ENCODE measurements around the gene STK10. TPM values are rescaled to one million over a fixed set of nuclear protein-coding genes. Genes with fewer than 3 reads are reported as not detected.
"Not testable (repeated sequence)": the region's sequence is repeated elsewhere in the genome, so short reads cannot be mapped to it uniquely, and the experiment has no call there.

The STK10 gene
- total and polyA plus RNA-seq, 2 donors, result 10.6 to 20.8 TPM

- WGBS, result 95% methylated on average over 11 of the region's 11 CpGs
- not testable (repeated sequence) for H3K4me1 ChIP-seq (ENCODE audit: insufficient read depth); H3K4me3 ChIP-seq (ENCODE audit: low read depth, low read length); H3K36me3 ChIP-seq (ENCODE audit: insufficient read depth); DNase-seq (ENCODE audit: extremely low spot score); H3K27ac ChIP-seq (ENCODE audit: low read depth)
These were observed 38.5 kb downstream of the STK10 start for GRCh38 chr5:172149481-172149880.

GRCh38 chr5:172149073-172149472 is 39.0 kb downstream of the STK10 start:
- 91% methylated on average over 3 of the region's 3 CpGs for WGBS
- H3K36me3 ChIP-seq (ENCODE audit: insufficient read depth), result no peaks in the 10 kb centered on the region
- H3K4me1 ChIP-seq (ENCODE audit: insufficient read depth), result peaks cover 2% of the 10 kb centered on the region
- H3K4me3 ChIP-seq (ENCODE audit: low read depth, low read length), result no peak overlapping the region
- H3K27ac ChIP-seq (ENCODE audit: low read depth), result no peak overlapping the region
- no peak for DNase-seq (ENCODE audit: extremely low spot score)

- DNase-seq (ENCODE audit: extremely low spot score), result no peak
- no peak overlapping the region for H3K27ac ChIP-seq (ENCODE audit: low read depth)
- no peaks in the 10 kb centered on the region for H3K36me3 ChIP-seq (ENCODE audit: insufficient read depth)
- no peak overlapping the region for H3K4me3 ChIP-seq (ENCODE audit: low read depth, low read length)
- WGBS, result 91% methylated on average over 9 of the region's 9 CpGs
- peaks cover 2% of the 10 kb centered on the region for H3K4me1 ChIP-seq (ENCODE audit: insufficient read depth)
These were observed 39.6 kb downstream of the STK10 start for GRCh38 chr5:172148381-172148780.

- H3K36me3 ChIP-seq (ENCODE audit: insufficient read depth), result no peaks in the 10 kb centered on the region
- 84% methylated on average over 10 of the region's 10 CpGs for WGBS
- no peak overlapping the region for H3K27ac ChIP-seq (ENCODE audit: low read depth)
- no peak for DNase-seq (ENCODE audit: extremely low spot score)
- no peak overlapping the region for H3K4me3 ChIP-seq (ENCODE audit: low read depth, low read length)
- peaks cover 2% of the 10 kb centered on the region for H3K4me1 ChIP-seq (ENCODE audit: insufficient read depth)
These were observed 40.2 kb downstream of the STK10 start for GRCh38 chr5:172147857-172148256.

DNA sequence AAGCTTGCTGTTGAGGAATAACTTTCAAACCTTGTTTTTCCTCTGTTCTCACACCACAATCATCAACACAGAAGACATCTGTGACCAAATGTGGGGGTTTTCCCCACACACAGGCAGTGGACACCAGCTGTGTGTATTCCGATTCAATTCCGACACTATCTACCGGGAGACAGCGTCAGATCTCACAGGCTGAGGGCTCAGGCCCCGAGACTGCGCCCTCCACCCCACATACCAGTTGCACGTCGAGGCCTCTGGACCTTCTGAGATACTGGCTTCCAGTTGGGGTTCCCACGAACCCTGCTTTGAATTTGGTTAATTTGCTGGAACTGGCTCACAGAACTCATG is 41.3 kb downstream of the STK10 start:
- Histone ChIP-seq H3K4me3 (ENCODE audit: low read depth, low read length) (no peak overlapping the region), H3K36me3 (ENCODE audit: insufficient read depth) (no peaks in the 10 kb centered on the region), H3K27ac (ENCODE audit: low read depth) (no peak overlapping the region), H3K4me1 (ENCODE audit: insufficient read depth) (peaks cover 2% of the 10 kb centered on the region)
- WGBS, result 89% methylated on average over 9 of the region's 9 CpGs
- DNase-seq (ENCODE audit: extremely low spot score), result no peak

GRCh38 chr5:172145870-172146747 is 41.9 kb downstream of the STK10 start:
- 84% methylated on average over 21 of the region's 21 CpGs for WGBS
- DNase-seq (ENCODE audit: extremely low spot score), result no peak
- Histone ChIP-seq H3K27ac (ENCODE audit: low read depth) (no peak overlapping the region), H3K4me3 (ENCODE audit: low read depth, low read length) (no peak overlapping the region), H3K4me1 (ENCODE audit: insufficient read depth) (peaks cover 2% of the 10 kb centered on the region), H3K36me3 (ENCODE audit: insufficient read depth) (no peaks in the 10 kb centered on the region)

DNA sequence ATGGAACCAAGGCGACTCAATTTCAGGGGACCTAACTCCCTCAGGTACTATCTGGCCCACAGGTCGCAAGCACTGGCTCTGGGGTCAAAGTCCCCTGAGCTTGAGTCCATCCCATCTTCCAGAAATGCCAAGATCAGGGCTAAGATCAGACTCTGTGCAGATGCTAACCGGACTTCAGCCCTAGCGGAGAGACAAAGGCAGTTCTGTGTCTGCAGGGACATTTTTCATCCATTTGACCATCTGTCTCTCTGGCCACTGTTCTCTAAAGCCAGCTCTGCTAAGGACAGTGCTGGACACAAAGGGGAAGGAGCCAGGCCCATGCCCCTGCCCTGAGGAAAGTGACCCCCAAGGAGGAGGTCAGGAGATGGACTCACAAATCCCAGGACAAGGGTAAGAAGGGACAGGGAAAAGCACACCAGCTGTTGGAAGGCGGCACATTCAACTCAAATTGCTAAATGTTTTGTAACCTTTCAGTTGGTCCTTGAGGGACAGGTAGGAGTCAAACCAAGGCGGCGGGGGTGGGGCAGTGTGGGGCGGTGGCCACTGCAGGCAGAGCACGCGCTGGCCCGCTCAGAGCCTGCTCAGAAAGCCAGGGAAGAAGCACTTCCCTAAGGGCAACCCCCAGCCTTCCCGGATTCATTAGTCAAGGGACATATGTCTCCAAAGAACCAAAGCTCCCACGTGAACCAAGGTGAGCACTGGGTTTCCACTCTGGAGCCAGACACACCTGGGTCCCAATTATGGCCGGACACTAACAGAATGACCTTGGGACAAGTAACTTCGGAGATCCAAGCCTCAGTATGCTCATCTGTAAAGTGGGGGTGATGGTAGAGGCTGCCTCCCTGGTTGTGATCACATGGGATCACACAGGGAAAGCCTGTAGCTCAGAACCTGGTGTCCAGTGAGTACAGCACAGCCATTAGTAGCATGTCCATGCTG is 42.8 kb downstream of the STK10 start:
- no peak for DNase-seq (ENCODE audit: extremely low spot score)
- Histone ChIP-seq H3K4me3 (ENCODE audit: low read depth, low read length) (no peak overlapping the region), H3K4me1 (ENCODE audit: insufficient read depth) (peaks cover 2% of the 10 kb centered on the region), H3K36me3 (ENCODE audit: insufficient read depth) (no peaks in the 10 kb centered on the region), H3K27ac (ENCODE audit: low read depth) (no peak overlapping the region)
- WGBS, result 93% methylated on average over 15 of the region's 15 CpGs

DNA sequence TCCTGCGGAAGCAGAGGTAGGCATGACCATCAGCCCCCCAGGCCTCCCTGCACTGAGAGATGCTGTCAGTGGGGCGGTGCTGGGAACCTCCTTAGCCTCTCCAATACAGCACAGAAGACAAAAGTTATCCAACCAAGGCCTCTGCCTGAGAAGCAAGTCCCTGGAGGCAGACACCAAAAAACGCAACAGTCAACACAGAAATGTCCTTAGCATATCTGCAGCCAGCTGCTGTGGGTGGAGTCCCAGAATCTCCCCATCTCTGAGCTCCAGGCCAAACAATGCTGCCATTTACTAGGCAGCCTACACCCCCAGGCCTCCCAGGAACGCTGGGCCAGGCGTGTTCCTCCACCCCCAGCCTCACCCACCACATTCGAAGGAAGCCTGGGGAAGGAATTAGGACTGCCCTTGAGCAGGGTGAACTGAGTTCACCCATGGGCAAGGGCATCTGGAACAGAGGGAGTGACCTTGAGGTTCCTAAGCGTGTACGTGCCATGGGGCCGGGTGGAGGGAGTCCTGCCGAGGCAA is 43.7 kb downstream of the STK10 start:
- no peak overlapping the region for H3K4me3 ChIP-seq (ENCODE audit: low read depth, low read length)
- no peak overlapping the region for H3K27ac ChIP-seq (ENCODE audit: low read depth)
- H3K4me1 ChIP-seq (ENCODE audit: insufficient read depth), result peaks cover 2% of the 10 kb centered on the region
- WGBS, result 65% methylated on average over 10 of the region's 10 CpGs
- no peak for DNase-seq (ENCODE audit: extremely low spot score)
- H3K36me3 ChIP-seq (ENCODE audit: insufficient read depth), result no peaks in the 10 kb centered on the region

- 87% methylated on average over 6 of the region's 6 CpGs for WGBS
- Histone ChIP-seq H3K4me1 (ENCODE audit: insufficient read depth) (peaks cover 2% of the 10 kb centered on the region), H3K4me3 (ENCODE audit: low read depth, low read length) (no peak overlapping the region), H3K27ac (ENCODE audit: low read depth) (no peak overlapping the region), H3K36me3 (ENCODE audit: insufficient read depth) (no peaks in the 10 kb centered on the region)
- no peak for DNase-seq (ENCODE audit: extremely low spot score)
These were observed 44.1 kb downstream of the STK10 start for GRCh38 chr5:172143875-172144274.

DNA sequence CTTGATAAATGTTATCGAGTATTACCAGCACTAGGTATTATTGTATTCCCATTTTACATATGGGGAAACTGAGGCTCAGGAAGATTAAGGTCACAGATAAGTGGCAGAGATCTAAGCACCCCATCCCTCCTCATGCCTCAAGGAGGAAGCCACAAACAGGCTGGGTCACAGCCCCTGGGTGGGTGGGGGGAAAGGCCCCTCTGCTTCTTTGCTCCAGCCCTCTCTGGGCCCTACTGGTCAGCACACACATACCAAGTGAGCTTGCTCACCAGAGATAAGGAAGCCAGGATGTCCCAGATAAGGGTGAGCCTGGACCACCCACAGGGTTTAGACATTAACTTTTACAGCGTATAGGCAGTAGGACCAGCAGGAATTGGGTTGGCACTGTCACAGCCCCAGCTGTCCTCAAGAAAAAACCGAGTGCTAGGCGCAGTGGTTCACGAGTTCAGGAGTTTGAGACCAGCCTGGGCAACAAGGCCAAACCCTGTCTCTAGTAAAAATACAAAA is 45.3 kb downstream of the STK10 start:
- no peak for DNase-seq (ENCODE audit: extremely low spot score)
- Histone ChIP-seq H3K36me3 (ENCODE audit: insufficient read depth) (no peaks in the 10 kb centered on the region), H3K4me3 (ENCODE audit: low read depth, low read length) (no peak overlapping the region), H3K27ac (ENCODE audit: low read depth) (no peak overlapping the region), H3K4me1 (ENCODE audit: insufficient read depth) (peaks cover 2% of the 10 kb centered on the region)
- WGBS, result 59% methylated on average over 5 of the region's 5 CpGs

GRCh38 chr5:172141949-172142319 is 46.1 kb downstream of the STK10 start:
- Histone ChIP-seq H3K36me3 (ENCODE audit: insufficient read depth) (no peaks in the 10 kb centered on the region), H3K4me3 (ENCODE audit: low read depth, low read length) (no peak overlapping the region), H3K4me1 (ENCODE audit: insufficient read depth) (peaks cover 2% of the 10 kb centered on the region), H3K27ac (ENCODE audit: low read depth) (no peak overlapping the region)
- 80% methylated on average over 5 of the region's 5 CpGs for WGBS
- no peak for DNase-seq (ENCODE audit: extremely low spot score)

GRCh38 chr5:172140866-172141265 is 47.2 kb downstream of the STK10 start:
- Histone ChIP-seq H3K4me1 (ENCODE audit: insufficient read depth) (peaks cover 2% of the 10 kb centered on the region), H3K36me3 (ENCODE audit: insufficient read depth) (no peaks in the 10 kb centered on the region), H3K27ac (ENCODE audit: low read depth) (no peak overlapping the region), H3K4me3 (ENCODE audit: low read depth, low read length) (no peak overlapping the region)
- no peak for DNase-seq (ENCODE audit: extremely low spot score)
- 83% methylated on average over 6 of the region's 6 CpGs for WGBS

DNA sequence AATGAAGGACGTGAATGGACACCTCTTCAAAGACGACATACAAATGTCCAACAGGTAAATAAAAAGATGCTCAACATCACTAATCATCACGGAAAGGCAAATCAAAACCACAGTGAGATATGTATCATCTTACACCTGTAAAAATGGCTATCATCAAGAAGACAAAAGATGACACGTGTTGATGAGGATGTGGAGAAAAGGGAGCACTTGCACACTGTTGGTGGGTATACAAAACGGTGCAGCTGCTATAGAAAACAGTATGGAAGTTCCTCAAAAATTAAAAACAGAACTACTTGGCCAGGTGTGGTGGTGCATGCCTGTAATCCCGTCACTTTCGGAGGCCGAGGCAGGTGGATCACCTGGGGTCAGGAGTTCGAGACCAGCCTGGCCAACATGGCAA is 47.9 kb downstream of the STK10 start:
- Histone ChIP-seq H3K4me3 (ENCODE audit: low read depth, low read length) (no peak overlapping the region), H3K4me1 (ENCODE audit: insufficient read depth) (peaks cover 2% of the 10 kb centered on the region), H3K27ac (ENCODE audit: low read depth) (no peak overlapping the region), H3K36me3 (ENCODE audit: insufficient read depth) (no peaks in the 10 kb centered on the region)
- no peak for DNase-seq (ENCODE audit: extremely low spot score)
- WGBS, result 87% methylated on average over 9 of the region's 9 CpGs

Measured in urinary bladder (tissue), 4 donors.